Amniotic epithelial cell (primary cell): ENCODE data around the gene ADSL.
A peak's percentile ranks its signal among the peaks of the same experiment; 100 is the strongest.
"Not testable (repeated sequence)": the region's sequence is repeated elsewhere in the genome, so short reads cannot be mapped to it uniquely, and the experiment has no call there.

Experiments used
- DNase-seq: peaks from one replicate; pipeline ENCODE4 v3.0.0-alpha.2; 2010; ENCODE audit warnings: low read depth

ADSL gene

GRCh38 chr22:40374567-40374966 lies 28.3 kb downstream of the ADSL start:
- DNase-seq, result no peak

- no peak for DNase-seq
Observed at GRCh38 chr22:40376149-40376548, 29.8 kb downstream of the ADSL start.

- DNase-seq, result no peak
Observed at GRCh38 chr22:40377931-40378330, 31.6 kb downstream of the ADSL start.

- not testable (repeated sequence) for DNase-seq
Observed at GRCh38 chr22:40378448-40378847, 32.1 kb downstream of the ADSL start.

GRCh38 chr22:40381461-40381860 lies 35.2 kb downstream of the ADSL start:
- DNase-seq, result no peak

- peak; percentile 89 for DNase-seq
Observed at GRCh38 chr22:40383905-40384304, 37.6 kb downstream of the ADSL start.

GRCh38 chr22:40385036-40385782 lies 38.9 kb downstream of the ADSL start:
- DNase-seq, result no peak

- DNase-seq, result no peak
Observed at GRCh38 chr22:40387746-40388145, 41.4 kb downstream of the ADSL start.

GRCh38 chr22:40388231-40388630 lies 41.9 kb downstream of the ADSL start:
- DNase-seq, result no peak

- no peak for DNase-seq
Observed at GRCh38 chr22:40391417-40391816, 45.1 kb downstream of the ADSL start.

GRCh38 chr22:40392618-40393017 lies 46.3 kb downstream of the ADSL start:
- no peak for DNase-seq

- DNase-seq, result no peak
Observed at GRCh38 chr22:40394607-40395006, 48.3 kb downstream of the ADSL start.

- no peak for DNase-seq
Observed at GRCh38 chr22:40395607-40396006, 49.3 kb downstream of the ADSL start.

GRCh38 chr22:40396882-40397281 lies 50.6 kb downstream of the ADSL start:
- peak; percentile 54 for DNase-seq

- DNase-seq, result peak; percentile 54
Observed at GRCh38 chr22:40397396-40397795, 51.1 kb downstream of the ADSL start.

- DNase-seq, result no peak
Observed at GRCh38 chr22:40399621-40400020, 53.3 kb downstream of the ADSL start.

- no peak for DNase-seq
Observed at GRCh38 chr22:40400159-40400558, 53.9 kb downstream of the ADSL start.

- no peak for DNase-seq
Observed at GRCh38 chr22:40401532-40401931, 55.2 kb downstream of the ADSL start.

- DNase-seq, result no peak
Observed at GRCh38 chr22:40401981-40402406, 55.7 kb downstream of the ADSL start.

- no peak for DNase-seq
Observed at GRCh38 chr22:40403141-40403540, 56.8 kb downstream of the ADSL start.

GRCh38 chr22:40403651-40404050 lies 57.4 kb downstream of the ADSL start:
- DNase-seq, result no peak

GRCh38 chr22:40404251-40405177 lies 58.2 kb downstream of the ADSL start:
- no peak for DNase-seq
